SKM-1 (cell line): ENCODE data around the gene ASTN1.

Source experiments
- DNase-seq: peaks from one replicate; lab custom pipeline; 2025; ENCODE audit not compliant: unreplicated experiment; lab: John Stamatoyannopoulos, UW

ASTN1 gene

DNA sequence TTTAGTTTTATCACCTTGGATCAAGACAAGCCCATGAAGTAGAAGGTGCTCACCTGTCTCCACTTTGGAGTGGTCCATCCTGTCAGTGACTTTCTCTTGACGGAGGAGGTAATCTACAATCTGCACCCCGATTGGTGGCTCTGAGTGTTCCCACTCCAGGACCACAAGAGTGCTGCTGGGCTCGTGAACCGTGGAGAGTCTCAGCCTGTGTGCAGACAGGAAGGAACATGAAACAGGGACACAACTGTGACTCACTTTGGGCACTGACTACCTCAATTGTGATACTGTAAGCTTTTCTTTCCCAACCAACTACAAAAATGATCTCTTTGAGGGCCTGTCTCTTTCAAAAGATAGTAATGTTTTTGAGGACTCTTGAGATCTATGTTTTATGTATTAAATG lies 280.2 kb downstream of the ASTN1 start:
- DNase-seq = no peak

GRCh38 chr1:176880955-176881595 lies 283.4 kb downstream of the ASTN1 start:
- DNase-seq = peak; percentile 46

GRCh38 chr1:176879784-176880620 lies 284.5 kb downstream of the ASTN1 start:
- no peak for DNase-seq

DNA sequence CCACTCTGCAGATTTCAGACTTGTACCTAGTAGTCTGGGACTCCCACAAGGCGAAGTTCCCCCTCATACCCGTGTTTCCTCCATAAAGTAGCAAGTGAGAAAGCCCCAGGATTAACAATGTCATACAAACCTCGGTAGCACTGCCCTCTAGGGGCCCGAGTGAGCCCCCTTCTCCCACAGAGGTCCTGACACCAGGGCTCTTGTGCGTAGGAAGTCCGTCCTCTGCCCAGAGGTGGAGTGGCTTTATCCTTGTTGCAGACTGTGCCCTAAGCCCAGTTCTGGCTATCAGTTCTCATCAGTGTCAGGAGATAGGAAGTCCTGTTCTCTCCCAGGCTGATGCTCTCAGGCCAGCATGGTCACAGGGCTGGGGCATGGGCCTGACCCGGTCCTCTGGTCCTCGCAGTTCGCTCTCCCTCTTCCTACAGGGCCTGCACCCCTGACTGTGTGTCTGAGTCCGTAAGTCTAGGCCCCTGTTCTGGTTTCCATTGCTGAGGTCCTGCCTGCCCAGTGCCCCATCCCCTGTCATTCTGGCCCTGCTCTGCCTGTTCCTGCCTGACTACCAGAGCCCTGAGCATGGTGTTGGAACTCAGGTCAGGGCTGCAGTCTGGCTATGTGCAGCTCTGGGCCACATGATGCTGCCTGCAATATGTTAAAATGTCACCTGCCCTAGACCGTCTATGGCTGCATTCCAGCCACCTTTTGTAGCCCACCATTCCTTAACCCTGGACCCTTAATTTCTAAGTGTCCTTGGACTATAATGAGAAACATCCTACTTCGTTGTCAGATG lies 285.6 kb downstream of the ASTN1 start:
- no peak for DNase-seq

- DNase-seq = no peak
These were observed 287.0 kb downstream of the ASTN1 start for GRCh38 chr1:176877557-176877956.

DNA sequence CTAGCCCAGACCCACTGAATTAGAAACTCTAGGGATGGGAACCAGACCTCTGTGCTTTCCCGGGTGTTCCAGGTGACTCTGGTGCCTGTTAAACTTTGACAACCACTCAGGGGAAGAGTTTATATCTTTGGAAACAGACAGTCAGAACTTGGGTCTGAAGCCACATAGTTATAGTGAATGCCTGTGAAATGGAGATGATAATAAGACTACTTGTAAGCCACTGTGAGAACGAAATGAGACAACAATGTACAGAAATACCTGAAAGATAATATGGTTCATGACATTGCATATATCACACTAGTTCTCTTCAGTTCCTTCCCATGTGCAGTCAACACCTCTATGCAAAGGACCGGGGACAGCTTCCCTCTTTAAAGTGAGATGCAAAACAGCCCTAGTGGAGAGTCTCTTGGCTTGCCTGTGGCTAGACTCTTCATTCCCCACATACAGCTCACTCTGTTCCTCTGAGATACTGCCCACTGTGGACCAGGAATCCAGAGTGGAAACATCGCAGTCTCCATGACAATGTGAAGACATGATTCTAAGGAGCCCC lies 287.5 kb downstream of the ASTN1 start:
- no peak for DNase-seq

DNA sequence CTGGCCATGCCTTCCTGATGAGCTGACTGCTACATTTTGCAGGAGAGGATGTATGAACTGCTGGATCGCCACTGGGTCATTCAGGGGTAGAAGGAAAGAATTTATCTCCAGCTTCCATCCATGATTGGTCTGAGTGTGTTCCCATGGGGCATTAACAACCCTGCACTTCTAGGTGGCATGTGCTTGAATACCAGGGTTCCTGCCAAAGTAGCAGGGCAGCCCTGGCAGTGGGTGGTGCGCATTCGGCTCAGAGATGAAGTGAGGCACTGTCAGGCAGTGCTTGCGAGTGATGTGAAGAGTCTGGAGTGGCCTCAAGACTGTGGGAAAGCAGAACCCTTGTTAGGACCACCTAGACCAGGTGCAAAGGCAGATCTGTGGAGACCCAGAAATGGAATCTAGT lies 294.9 kb downstream of the ASTN1 start:
- DNase-seq = no peak

- DNase-seq = no peak
These were observed 298.3 kb downstream of the ASTN1 start for GRCh38 chr1:176866011-176866714.

- DNase-seq = no peak
These were observed 300.3 kb downstream of the ASTN1 start for GRCh38 chr1:176864211-176864610.

GRCh38 chr1:176863613-176864012 lies 300.9 kb downstream of the ASTN1 start:
- no peak for DNase-seq

GRCh38 chr1:176858433-176858916 lies 306.0 kb downstream of the ASTN1 start:
- no peak for DNase-seq

DNA sequence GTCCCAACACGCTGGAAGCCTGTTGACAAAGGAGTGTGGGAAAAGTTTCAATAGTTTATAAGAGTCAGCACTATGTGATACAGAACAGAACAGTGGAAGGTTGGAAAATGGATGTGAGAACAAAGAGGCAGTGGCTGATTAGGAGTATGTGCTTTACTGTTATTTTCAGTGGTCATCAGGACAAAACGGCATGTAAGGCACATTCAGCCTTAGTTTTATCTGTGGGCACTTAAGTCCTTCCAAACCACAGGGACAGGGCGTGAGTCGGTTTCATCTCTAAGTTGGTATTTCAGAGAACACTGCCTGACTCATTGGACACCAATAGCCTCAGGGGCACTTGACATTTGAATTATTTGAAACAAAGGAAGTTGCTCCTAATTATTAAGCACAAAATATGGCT lies 306.9 kb downstream of the ASTN1 start:
- DNase-seq = no peak

- no peak for DNase-seq
These were observed 309.5 kb downstream of the ASTN1 start for GRCh38 chr1:176854758-176855745.

GRCh38 chr1:176854121-176854520 lies 310.4 kb downstream of the ASTN1 start:
- no peak for DNase-seq

GRCh38 chr1:176853503-176853902 lies 311.0 kb downstream of the ASTN1 start:
- DNase-seq = no peak

DNA sequence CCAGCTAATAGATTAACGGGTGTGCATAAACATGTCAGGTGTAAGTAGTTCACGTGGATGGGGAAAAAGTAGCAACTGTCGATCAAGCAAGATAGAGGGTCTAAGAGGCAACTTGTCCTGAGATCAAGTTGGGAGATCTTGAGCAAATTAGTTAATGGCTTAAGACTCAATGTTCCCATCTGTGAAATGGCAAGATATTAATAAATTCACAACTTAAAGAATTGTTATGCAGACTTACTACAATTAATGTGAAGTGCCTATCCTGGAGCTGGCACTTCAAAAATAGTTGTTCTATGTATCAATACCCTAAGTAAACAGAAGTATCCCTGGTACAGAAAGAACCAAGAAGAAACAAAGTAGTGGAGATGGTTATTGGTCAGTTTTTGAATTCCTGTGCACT lies 312.4 kb downstream of the ASTN1 start:
- no peak for DNase-seq

DNA sequence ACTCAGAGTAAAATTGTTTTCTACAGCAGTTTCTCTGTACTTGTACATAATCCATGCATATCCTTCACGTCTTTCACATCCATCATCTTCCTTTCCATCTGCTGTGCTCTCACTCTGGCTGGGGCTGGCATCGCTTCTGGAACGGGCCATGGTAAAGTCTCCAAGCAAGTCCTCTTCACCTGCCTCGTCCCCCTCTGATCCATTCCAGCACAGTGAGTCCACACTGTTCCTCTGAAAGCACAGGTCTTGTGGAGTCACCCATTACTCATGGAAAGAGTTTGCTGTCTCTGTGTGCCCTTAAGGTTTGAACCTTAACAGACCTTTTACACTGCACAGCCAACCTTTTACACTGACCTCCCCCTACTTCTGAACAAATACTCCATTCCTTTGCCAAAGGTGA lies 313.6 kb downstream of the ASTN1 start:
- DNase-seq = no peak

DNA sequence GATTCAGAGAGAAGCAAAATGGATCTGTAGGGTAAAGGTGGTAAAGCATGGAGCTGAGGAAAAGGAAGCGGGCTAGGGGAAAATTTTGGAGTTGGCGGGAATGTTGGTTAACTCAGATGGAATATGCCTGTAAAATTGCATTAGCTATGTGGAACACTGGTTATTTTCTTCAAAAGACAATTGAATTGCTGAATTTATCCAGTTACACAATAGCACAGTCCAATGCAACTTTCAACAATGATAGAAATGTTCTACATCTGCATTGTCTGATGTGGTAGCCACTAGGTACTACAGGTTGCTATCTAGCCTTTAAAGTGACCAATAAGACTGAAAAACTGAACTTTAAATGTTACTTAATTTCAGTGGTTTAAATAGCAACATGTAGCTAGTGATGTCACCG lies 315.2 kb downstream of the ASTN1 start:
- DNase-seq = no peak

- no peak for DNase-seq
These were observed 317.5 kb downstream of the ASTN1 start for GRCh38 chr1:176847052-176847451.
